Glomerular visceral epithelial cell (primary cell): ENCODE data around the gene RMND5A.
"Not testable (repeated sequence)": the region's sequence is repeated elsewhere in the genome, so short reads cannot be mapped to it uniquely, and the experiment has no call there.

Source experiments
- DNase-seq: peaks from one replicate; pipeline ENCODE4 v3.0.0-alpha.2; 2016; ENCODE audit errors: extremely low spot score

The RMND5A gene

DNA sequence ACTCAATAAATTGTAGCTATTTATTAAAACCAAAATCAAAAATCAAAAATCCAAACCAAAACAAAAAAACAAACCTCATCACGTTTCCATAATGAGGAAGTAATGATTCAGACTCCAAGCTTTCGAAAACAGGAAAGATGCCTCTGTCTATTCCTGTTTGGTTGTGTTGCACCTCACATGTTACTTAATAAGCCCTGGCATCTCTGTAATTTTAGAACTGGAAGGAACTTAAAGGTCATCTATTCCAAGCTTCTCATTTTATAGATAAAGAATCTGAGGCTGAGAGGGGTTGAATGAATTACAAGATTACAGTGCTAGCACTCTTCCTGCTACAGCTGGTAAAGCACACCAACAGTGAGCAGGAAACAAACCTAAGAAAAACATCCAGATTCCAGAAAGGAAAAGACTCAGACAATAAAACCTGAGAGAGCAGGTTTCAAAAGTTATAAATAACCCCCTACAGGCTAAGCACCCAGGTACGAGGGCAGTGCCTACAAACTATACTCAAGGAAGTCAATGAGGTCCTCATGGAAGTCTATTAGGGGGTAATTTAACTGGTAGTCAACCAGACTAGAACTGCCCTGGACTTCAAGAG lies 5.4 kb upstream of the RMND5A start:
- not testable (repeated sequence) for DNase-seq

DNA sequence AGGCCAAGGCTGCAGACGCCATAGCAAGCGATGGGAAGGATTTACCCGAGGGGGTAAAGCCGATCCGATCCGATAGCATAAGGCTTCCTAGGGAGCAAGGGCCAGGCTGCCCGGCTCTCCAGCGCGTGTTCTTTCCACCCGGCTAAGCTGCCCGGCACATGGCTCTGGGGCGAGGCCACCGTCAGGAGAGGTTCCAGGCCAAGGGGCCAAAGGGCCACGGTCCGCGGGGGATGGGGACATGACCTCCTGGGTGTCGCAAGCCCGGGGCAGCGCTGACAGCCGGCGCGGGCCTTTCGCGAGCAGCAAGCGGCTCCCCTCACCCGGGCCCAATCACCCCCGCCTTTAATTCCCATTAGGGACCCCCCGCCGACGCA lies 841 bp upstream of the RMND5A start:
- not testable (repeated sequence) for DNase-seq

DNA sequence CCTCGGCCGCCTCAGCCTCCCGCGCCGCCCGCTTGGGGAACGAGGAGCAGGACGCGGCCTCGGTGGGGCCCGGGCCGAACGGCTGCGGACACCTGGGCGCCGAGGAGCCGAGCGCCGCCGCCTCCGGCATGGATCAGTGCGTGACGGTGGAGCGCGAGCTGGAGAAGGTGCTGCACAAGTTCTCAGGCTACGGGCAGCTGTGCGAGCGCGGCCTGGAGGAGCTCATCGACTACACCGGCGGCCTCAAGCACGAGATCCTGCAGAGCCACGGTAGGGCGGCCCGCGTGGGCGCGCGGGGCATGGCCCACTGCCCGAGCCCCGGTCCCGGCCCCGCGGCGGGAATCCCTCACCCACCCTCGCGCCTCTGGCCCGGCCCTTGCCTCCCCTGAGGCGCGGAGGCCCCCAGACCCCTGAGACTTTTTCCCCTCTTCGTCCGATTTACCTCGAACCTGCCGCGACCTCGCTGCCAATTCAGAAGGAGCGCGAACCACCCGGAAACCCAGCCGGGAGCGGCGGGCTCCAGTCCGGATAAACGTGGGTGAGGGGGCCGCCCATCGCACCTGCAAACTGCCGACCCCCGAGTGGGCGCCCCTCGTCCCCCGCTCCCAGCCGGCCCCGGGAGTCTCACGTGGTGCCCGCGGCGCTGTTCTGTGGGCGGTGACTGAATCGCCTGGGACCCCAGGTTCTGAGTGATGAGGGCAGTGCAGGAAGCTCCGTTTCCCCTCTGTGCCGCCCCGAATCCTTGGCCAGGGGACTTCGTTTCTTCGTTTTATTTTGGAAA lies 639 bp downstream of the RMND5A start:
- DNase-seq, result peak; percentile 42

DNA sequence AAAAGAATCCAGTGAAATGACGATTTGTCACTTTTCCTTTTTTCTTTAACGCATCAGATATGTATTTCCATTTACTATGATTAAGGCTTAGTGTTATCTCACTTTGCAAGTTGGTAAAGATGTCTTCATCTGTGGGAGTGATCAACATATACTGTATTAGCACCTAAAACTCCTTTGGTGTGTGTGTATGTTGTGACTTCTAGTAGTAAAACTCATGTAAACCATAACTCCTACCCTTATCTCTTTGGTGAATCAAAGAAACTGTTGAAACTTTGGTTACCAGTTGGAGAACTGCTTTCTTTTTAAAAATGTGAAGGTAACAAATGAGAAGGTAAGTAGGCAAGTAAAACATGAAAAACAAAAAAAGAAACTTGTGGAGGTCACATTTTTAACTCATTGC lies 5.6 kb downstream of the RMND5A start:
- not testable (repeated sequence) for DNase-seq

DNA sequence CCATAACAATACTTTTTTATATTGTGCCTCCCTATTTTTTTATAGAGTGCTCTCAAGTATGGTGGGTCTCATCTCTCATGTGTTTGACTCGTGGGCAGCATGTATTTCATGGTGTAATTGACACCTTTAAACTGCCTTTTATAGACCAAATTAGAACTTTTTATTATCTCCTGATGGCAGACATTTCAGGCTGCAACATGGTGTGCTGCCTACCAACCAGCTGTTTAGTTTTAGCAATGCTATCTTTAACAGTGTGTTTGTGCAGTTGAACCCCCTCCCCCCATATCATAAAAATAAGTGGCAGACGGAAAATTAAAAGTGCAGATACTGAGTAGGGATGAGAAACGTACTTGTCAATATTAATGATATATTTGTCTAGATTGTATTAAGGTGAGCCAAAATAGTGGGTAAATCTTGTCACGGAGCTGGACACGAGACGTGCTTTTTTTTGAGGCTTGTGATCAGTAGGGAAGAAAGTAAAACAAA lies 12.0 kb downstream of the RMND5A start:
- not testable (repeated sequence) for DNase-seq

DNA sequence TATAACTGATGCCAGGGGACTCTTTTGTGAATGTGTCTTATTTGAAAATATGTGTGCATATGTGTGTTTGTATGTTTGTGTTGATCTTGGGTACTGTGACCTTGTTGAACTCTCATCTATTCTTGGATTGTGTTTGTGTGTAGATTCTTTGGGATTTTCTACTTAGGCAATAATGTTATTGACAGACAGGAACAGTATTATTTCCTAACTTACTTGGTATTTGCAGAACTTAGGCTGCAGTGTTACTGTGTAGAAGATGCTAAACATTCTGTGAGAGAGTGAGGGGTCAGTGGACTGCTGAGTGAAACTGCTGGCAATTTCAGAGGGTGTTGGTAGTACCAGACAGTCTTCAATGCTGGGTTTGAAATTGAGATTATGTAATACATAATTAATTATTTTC lies 12.7 kb downstream of the RMND5A start:
- not testable (repeated sequence) for DNase-seq

DNA sequence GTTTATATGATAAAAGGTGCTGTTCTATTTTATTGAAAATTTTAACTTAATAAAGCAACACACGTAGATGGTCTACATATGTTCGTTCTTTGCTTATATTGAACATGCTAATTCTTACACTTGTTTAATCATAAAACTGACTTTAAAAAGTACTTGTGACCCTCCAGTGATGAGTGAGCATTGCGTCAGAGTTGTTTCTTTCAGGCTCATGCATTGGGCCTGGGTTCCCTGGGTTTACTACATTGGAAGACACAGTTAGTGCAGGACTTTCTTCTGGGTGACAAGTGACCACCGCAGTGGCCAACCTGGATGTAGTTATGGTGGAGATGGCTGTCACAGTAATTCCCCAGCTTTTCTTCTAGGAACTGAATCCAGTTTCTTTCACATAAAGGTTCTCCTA lies 13.4 kb downstream of the RMND5A start:
- DNase-seq, result not testable (repeated sequence)

DNA sequence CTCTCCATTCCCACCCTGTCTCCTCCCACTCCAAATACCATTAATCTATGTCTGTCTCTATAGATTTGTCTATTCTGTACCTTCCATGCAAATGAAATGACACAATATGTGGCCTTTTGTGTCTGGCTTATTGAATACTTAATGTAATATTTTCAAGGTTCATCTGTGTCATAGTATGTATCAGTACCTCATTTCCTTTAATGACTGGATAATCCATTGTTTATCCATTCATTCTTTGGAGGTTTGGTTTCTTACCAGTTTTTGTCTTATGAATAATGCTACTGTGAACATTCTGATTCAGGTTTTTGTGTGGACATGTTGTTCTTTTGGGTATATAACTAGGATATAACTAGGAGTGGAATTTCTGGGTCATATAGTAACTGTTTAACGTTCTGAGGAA lies 14.8 kb downstream of the RMND5A start:
- DNase-seq, result not testable (repeated sequence)

DNA sequence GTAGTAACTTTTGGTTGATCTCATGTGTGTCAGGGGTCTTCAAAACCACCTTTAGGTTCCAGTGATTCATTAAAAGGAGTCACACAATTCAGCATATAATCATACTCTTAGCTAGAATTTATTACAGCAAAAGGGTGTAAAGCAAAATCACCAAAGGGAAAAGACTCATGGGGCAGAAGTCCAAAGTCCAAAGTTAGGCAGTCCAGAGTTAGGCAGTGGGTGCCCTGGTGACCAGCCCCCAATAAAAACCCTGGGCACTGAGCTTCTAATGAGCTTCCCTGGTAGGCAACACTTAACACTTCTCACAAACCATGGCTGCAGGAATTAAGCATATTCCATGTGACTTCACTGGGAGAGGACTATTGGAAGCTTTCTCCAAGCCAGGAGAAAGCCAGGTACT lies 19.4 kb downstream of the RMND5A start:
- not testable (repeated sequence) for DNase-seq

DNA sequence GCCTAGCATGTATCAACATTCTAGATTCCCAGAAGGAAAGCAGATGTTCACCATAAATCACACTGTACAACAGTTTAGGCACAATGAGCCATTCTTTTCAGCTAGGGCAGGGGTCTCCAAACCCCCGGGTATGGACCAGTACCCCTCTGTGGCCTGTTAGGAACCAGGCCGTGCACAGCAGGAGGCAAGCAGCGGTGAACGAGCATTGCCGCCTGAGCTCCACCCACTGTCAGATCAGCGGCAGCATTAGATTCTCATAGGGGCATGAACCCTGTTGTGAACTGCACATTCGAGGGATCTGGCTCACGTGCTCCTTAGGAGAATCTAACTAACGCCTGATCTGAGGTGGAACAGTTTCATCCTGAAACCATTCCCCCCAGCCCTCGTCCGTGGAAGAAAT lies 19.8 kb downstream of the RMND5A start:
- not testable (repeated sequence) for DNase-seq

DNA sequence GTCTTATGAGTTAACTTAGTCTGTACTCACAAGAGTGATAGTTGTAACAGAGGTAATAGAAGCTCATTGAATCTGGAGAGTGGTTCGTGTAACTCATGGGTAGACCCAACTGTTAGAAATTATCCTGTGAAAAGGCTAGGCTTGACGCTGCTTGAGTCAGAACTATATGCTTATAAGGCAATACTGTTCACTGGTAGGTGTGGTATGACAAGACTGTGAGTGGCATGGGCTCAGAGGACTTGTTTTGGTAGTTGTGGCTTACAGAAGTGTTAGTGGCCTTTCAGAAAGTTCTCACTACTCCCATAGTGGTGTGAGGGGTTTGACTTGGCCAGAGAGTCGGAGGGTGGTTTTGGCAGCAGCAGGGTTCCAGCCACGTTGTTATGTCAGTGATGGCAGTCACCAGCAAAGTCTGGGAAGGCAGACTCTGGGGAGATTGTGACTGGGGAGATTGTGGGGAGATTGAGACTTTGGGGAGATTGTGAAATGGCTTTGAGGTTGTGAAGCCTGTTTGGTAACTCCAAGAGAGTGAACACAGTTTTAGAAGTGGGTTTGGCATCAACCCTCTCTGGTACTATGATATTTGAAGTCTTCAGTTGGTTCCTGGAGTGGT lies 21.9 kb downstream of the RMND5A start:
- DNase-seq, result not testable (repeated sequence)

DNA sequence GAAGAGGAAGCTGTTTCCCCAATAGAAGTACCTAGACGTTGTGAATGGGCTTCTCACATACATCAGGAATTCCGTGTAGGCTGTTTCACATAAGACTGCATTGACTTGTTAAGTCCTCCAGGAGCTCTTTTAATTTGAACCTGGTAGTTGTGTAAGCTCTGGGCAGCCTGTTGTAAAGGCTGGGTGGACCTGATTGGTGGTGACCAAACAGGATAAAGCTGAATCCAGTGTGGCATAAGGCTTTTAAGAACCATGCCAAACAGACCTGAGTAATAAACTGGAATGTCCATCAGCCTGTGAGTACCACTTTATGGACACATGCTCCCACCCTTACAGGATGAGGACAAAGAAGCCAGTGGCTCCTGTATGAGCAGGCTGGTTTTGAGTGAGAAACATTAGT lies 24.1 kb downstream of the RMND5A start:
- no peak for DNase-seq

DNA sequence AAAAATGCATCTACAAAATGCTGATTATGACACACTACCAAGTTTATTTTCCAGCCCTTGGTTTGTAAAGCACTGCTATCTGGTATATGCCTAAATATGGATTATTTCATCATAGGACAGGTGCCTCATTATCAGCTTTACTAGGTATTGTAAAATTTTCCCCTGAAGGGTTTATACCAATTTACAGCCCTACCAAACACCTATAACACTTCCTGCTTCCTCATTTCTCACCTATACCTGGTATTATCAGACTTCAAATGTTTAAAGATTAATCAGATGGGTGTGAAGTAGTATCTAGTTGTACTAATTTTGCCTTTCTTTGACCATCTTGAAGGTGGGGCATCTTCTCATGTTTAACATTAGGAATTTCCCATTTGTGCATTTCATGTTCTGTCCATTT lies 26.8 kb downstream of the RMND5A start:
- DNase-seq, result no peak

DNA sequence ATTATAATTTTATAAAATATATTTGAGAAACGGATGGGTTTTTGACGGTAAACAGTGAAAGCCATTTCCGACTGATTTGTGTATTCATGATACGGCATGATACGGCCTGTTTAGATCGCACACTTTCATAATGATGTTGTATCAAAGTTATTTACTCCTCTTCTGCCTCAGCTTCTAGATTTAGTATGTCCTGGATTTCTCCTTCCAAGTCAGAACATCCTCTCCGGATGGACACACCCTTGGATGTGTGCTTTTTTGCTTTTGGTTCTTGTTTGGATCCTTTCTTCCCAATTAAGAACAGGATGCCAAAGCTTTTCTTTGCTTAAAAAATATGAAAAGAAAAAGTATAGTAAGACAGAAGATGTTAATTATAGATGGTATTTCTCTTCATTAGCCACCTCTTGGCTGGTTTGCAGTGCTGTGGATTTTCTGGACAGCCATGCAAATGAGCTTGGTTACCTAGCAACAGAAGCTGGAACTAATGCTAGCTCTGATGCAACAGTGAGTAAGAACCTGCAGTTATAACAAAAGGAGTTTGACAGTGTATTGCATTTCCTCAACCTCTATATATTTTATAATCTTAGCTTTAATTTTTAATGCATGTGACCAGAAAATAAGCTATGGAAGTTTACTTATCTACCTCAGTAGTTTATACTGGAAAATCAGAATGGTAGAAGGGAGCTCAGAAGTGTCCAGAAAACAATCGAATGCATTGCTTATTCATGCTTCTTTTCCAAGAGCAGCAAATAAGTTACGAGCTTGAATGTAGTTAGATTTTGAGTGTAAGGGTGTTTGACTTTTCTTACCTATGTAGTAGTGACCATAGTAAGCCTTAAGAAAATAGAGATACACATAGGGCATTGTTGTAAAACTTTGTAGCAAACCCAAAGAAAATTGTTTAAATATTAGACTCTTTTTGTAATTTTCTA lies 27.9 kb downstream of the RMND5A start:
- peak; percentile 1 for DNase-seq

DNA sequence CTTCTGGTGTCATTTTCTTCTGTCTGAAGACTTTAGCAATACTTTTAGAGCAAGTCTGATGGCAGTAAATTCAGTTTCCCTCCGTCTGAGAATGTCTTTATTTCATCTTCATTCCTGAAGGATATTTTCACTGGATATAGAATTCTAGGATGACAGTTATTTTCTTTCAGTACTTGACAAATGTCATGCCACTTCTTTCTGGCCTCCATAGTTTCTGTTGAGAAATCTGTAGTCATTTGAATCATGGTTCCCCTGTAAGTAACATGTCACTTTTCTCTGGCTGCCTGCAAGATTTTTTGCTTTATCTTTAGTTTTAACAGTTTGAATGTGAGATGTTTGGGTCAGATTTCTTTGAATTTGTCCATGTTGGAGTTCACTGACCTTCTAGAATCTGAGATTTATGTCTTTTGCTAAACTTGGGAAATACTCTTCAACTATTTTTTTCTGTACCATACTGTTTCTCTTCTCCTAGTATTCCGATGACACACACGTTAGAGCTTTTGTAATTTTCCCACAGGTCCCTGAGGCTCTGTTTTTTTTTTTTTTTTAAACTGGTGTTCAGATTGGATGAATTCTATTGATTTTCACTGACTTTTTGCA lies 30.2 kb downstream of the RMND5A start:
- no peak for DNase-seq

DNA sequence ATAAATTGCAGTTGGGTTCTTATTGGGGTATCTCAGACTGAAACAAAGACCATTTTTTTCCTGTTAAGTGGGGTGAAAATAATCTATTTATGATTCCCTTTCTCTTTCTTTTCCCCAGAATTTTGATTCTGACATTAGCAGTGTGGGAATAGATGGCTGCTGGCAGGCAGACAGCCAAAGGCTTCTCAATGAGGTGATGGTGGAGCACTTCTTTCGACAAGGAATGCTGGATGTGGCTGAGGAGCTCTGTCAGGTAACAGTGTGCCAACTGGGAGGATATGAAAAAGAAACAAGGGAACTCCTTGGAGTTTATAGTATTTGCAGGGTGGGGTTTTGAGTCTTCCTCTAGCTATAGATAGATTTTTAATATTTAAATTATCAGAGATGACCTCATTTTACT lies 31.7 kb downstream of the RMND5A start:
- DNase-seq, result no peak

DNA sequence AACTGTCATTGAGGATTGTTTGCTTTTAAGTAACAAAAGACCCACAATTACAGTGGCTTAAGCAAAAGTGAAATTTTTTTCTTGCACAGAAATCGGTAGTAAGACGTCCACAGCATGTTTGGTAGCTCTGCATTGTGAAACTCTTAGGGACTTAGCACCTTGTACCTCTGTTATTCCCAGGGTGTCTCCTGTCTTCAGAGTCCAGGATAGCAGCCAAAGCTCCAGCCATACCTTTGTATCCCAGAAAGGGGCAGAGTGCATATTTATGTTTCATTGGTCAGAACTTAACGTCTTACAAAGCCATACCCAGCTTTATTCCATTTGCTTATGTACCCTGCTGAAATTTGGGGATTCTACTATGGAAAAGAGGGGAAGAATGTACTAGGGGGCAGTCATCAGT lies 32.8 kb downstream of the RMND5A start:
- DNase-seq, result no peak

DNA sequence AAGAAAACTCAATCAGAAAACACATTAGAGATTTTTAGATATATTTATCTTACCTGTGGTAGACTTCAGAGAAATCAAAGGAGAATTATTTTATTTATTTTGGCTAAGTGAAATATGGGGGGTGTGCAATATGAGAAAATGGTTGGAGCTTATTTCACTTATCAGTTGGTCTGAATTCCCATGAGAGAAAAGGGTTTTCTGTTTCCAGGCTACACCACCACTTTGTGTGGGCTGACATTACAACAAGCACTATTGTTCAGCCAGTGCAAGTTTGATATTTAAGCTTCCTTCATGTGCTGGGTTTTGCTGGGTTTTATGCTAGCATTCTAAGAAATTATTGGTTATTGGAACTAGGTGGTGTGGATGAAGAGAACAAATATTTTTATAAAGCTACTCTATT lies 33.5 kb downstream of the RMND5A start:
- no peak for DNase-seq

DNA sequence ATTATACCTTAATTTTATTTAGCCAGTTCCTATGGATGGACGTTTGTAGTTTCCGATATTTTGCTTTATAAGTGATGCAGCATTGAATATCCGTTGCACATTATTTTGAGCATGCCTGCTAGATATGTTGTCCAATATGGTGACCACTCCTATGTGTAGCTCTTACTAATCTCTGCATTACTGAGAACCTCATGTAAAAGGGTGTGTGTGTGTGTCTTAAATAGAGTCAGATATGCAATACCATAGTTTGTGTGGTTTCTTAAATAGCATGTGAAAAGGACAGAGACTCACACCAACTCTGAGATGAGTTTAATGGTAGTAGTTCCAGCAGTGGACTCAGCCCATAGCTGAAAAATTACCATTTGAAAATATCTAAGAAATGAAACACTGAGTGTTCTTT lies 38.3 kb downstream of the RMND5A start:
- DNase-seq, result no peak

DNA sequence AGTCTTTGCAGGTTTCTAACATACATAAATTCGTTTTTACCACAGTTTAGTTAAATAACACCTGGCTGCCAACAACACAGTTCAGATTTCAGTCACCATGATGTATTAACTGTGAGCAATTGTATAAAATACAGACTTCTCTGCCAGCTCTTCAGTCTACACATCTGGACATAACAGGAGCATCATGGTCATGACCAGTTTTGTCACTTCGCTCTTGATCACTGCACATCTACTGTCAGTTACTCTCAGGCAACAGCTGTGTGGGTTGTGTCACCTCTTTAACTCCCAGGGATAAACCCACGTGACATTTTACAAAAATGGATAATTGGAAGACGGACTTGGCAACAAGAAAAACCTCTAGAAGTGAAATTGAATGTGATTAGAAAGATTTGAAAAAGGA lies 40.3 kb downstream of the RMND5A start:
- DNase-seq, result no peak

DNA sequence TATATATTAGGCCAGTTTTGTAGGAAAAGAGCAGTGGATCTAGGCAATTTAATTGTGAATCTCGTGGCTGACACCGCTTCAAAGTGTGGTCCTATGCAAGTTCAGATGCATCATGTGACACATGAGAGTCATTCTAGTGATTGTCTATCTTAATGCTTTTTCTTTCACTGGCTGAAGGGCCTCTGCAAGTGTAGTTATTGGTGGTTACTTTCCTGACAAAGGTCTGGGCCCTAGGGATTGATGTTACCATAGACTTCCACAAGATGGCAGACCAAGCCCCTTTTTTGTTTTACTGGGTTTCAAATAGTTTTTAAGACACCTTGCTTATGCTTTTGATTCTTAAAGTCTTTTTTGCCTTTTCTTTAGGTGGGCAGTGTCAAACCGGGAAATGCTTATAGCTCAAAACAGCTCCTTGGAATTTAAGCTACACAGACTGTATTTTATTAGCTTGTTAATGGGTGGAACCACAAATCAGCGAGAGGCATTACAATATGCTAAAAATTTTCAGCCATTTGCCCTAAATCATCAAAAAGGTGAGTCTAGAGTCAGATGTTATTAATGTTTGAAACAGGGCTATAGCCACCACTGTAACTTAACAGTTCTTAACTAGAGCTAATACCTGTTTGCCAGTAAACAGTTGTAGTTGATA lies 44.7 kb downstream of the RMND5A start:
- peak; percentile 39 for DNase-seq
